A549 (cell line): ENCODE measurements around the gene SNCAIP. TPM values are rescaled to one million over a fixed set of nuclear protein-coding genes. Genes with fewer than 3 reads are reported as not detected.

ENCODE experiments used
- ATAC-seq, 2 experiments: fragments of 200-7000 bp in 1 of 2; fragments of >200 bp in 1 of 2; cut with Nextera tagmentation in 1 of 2; cut with Tn5 transposase in 1 of 2; 3 replicates each; pipeline versions ENCODE4 v1.8.0 to v1.9.1; 2018 to 2020; ENCODE audit warnings: mild to moderate bottlenecking in 1 of 2, moderate library complexity in 1 of 2
- CTCF ChIA-PET: fragments of 300-600 bp; sonication (Branson Sonifier 250); formaldehyde crosslinking; extraction: SDS; loops from one replicate; lab custom pipeline; 2021; ENCODE audit warnings: antibody characterized with exemption, inconsistent platforms; lab: Yijun Ruan, JAX
- POLR2A ChIA-PET: fragments of 350-600 bp; formaldehyde crosslinking; extraction: SDS; loops from one replicate; lab custom pipeline; 2021; ENCODE audit warnings: antibody characterized with exemption, inconsistent platforms; lab: Yijun Ruan, JAX
- DNase-seq, 2 experiments: peaks; one replicate each; pipeline versions ENCODE4 v3.0.0 to v3.0.0-alpha.2; 2011 to 2016; ENCODE audit warnings: low read depth in 1 of 2, low spot score in 1 of 2
- FAIRE-seq: peaks from 2 replicates; lab custom pipeline; 2011; peaks lifted over from hg19 to GRCh38; lab: Jason Lieb, UNC
- H3K27ac ChIP-seq, 2 experiments: fragments of >200 bp; sonication (Bioruptor Twin); formaldehyde crosslinking; 3 replicates each; pipeline ENCODE4 v1.5.1; 2016 to 2017
- H3K4me1 ChIP-seq: fragments of >200 bp; sonication (Bioruptor Twin); formaldehyde crosslinking; 3 replicates; pipeline ENCODE4 v1.6.1; 2016
- H3K4me2 ChIP-seq: fragments of >200 bp; sonication (Bioruptor Twin); formaldehyde crosslinking; 3 replicates; pipeline ENCODE4 v1.6.1; 2016
- H3K4me3 ChIP-seq: fragments of >200 bp; sonication (Bioruptor Twin); formaldehyde crosslinking; 3 replicates; pipeline ENCODE4 v1.5.1; 2016
- H3K9me3 ChIP-seq: fragments of >200 bp; sonication (Bioruptor Twin); formaldehyde crosslinking; 3 replicates; pipeline ENCODE4 v1.6.1; 2016
- BCL3 ChIP-seq: fragments of >200 bp; sonication (Bioruptor Twin); formaldehyde crosslinking; IDR thresholded peaks from 3 replicates; pipeline ENCODE4 v1.6.1; 2016
- BHLHE40 ChIP-seq: IDR thresholded peaks from 2 replicates; pipeline ENCODE4 v1.6.1; 2012; ENCODE audit warnings: low read depth, low read length, inconsistent platforms
- CBX8 ChIP-seq: fragments of 200-600 bp; sonication (generic); IDR thresholded peaks from 2 replicates; pipeline ENCODE4 v1.6.1; 2016
- CHD4 ChIP-seq: fragments of 200-600 bp; sonication (generic); IDR thresholded peaks from 2 replicates; pipeline ENCODE4 v1.6.1; 2016; ENCODE audit warnings: antibody characterized with exemption, mild to moderate bottlenecking, borderline replicate concordance
- ELK1 ChIP-seq: fragments of 150-350 bp; IDR thresholded peaks from 2 replicates; pipeline ENCODE4 v1.6.1; 2014; ENCODE audit warnings: low read depth, mild to moderate bottlenecking, low read length
- FOSL2 ChIP-seq, 2 experiments: fragments of 450-650 bp in 1 of 2; fragments of >200 bp in 1 of 2; sonication (Bioruptor Twin) in 1 of 2; formaldehyde crosslinking; IDR thresholded peaks; 2 replicates each; pipeline versions ENCODE4 v1.5.0 to v1.6.1; 2016 to 2020; ENCODE audit warnings: mild to moderate bottlenecking in 1 of 2, moderate library complexity in 1 of 2
- HDAC2 ChIP-seq: fragments of 200-600 bp; sonication (generic); IDR thresholded peaks from 2 replicates; pipeline ENCODE4 v1.6.1; 2016
- HOXA7 ChIP-seq: fragments of 250-450 bp; sonication (Bioruptor Pico); IDR thresholded peaks from 2 replicates; pipeline ENCODE4 v1.5.0; 2020; ENCODE audit warnings: mild to moderate bottlenecking, moderate library complexity
- HOXB13 ChIP-seq: fragments of 250-450 bp; sonication (Bioruptor Pico); IDR thresholded peaks from 2 replicates; pipeline ENCODE4 v1.5.0; 2020; ENCODE audit warnings: low read depth, mild to moderate bottlenecking, moderate library complexity
- JUNB ChIP-seq: fragments of >200 bp; sonication (Bioruptor Twin); formaldehyde crosslinking; IDR thresholded peaks from 2 replicates; pipeline ENCODE4 v1.6.1; 2016
- KDM1A ChIP-seq: fragments of 200-600 bp; sonication (generic); IDR thresholded peaks from 2 replicates; pipeline ENCODE4 v1.6.1; 2016; ENCODE audit warnings: low read depth, mild to moderate bottlenecking
- MAFK ChIP-seq: fragments of 450-650 bp; IDR thresholded peaks from 2 replicates; pipeline ENCODE4 v1.6.1; 2014; ENCODE audit not compliant: partially characterized antibody
- MAX ChIP-seq: IDR thresholded peaks from 2 replicates; pipeline ENCODE4 v1.6.1; 2012
- NPAS2 ChIP-seq: fragments of 250-450 bp; sonication (Bioruptor Pico); IDR thresholded peaks from 2 replicates; pipeline ENCODE4 v1.8.0; 2022; ENCODE audit warnings: mild to moderate bottlenecking, moderate library complexity, borderline replicate concordance
- POLR2AphosphoS2 ChIP-seq: conservative IDR thresholded peaks from 2 replicates; pipeline ENCODE4 v1.6.1; 2012; ENCODE audit warnings: low read length, improper control_type of control experiment, inconsistent platforms
- REST ChIP-seq: fragments of 200-600 bp; sonication (generic); IDR thresholded peaks from 2 replicates; pipeline ENCODE4 v1.6.1; 2016; ENCODE audit warnings: antibody characterized with exemption, mild to moderate bottlenecking, moderate library complexity
- RNF2 ChIP-seq: fragments of 200-600 bp; sonication (generic); IDR thresholded peaks from 2 replicates; pipeline ENCODE4 v1.6.1; 2016; ENCODE audit warnings: low read depth, mild to moderate bottlenecking, antibody characterized with exemption, moderate library complexity, borderline replicate concordance
- SMC3 ChIP-seq: fragments of >200 bp; sonication (Bioruptor Twin); formaldehyde crosslinking; IDR thresholded peaks from 3 replicates; pipeline ENCODE4 v1.6.1; 2018; ENCODE audit warnings: inconsistent platforms
- TFCP2L1 ChIP-seq: fragments of 250-450 bp; sonication (Bioruptor Pico); IDR thresholded peaks from 2 replicates; pipeline ENCODE4 v1.5.0; 2021; ENCODE audit warnings: mild to moderate bottlenecking
- TP53 ChIP-seq: fragments of 250-450 bp; sonication (Bioruptor Pico); IDR thresholded peaks from 2 replicates; pipeline ENCODE4 v1.5.0; 2021; ENCODE audit warnings: mild to moderate bottlenecking, moderate library complexity
- ZNF302 ChIP-seq: fragments of 250-450 bp; sonication (Bioruptor Pico); IDR thresholded peaks from 2 replicates; pipeline ENCODE4 v1.9.0; 2021; ENCODE audit warnings: inconsistent platforms, mild to moderate bottlenecking, moderate library complexity
- ZSCAN20 ChIP-seq: fragments of 250-450 bp; sonication (Bioruptor Pico); IDR thresholded peaks from 2 replicates; pipeline ENCODE4 v1.8.0; 2022; ENCODE audit warnings: mild to moderate bottlenecking, moderate library complexity
- WGBS: methylation state at CpG from one replicate; pipeline ENCODE4 v1.1.6; 2017; ENCODE audit errors: missing lambda C conversion rate; 5-methylcytosine and 5-hydroxymethylcytosine counted together
- polyA plus RNA-seq, 4 experiments: library from polyadenylated mRNA; depleted of rRNA in 3 of 4; stranded (reverse); fragments of >200 nt; fragmentation: RNase III in 1 of 4; extraction: RNeasy Plus Mini Kit Qiagen cat#74134 plus additional on column Dnase treatment in 1 of 4; gene quantifications; 2 replicates in 3 of 4; 3 replicates in 1 of 4; pipeline ENCODE4 v1.2.3, GENCODE V29; 2011 to 2017

The SNCAIP gene
- polyA plus RNA-seq, 2 of the 4 experiments (the other 2 are of a cell fraction), result 0.03 to 0.04 TPM

GRCh38 chr5:122436615-122437014 lies 124.6 kb downstream of the SNCAIP start:
- DNase-seq (no peak), ATAC-seq (no peak), FAIRE-seq (peak; percentile 43)
- H3K27ac ChIP-seq, result no peak overlapping the region
- H3K4me2 ChIP-seq, result no peak overlapping the region
- CTCF ChIA-PET, result no interaction called here
- H3K4me3 ChIP-seq, result no peak overlapping the region
- H3K4me1 ChIP-seq, result no peaks in the 10 kb centered on the region
- POLR2A ChIA-PET, result no interaction called here
- TF ChIP-seq HOXB13 (no peak), HDAC2 (no peak), BCL3 (no peak), KDM1A (no peak), ZSCAN20 (no peak), TP53 (CRISPR knock-in tag) (no peak), TFCP2L1 (CRISPR knock-in tag) (no peak), MAFK (no peak), ZNF302 (no peak), SMC3 (no peak), HOXA7 (CRISPR knock-in tag) (no peak)
- no peaks in the 10 kb centered on the region for H3K9me3 ChIP-seq

- no peak overlapping the region for H3K4me2 ChIP-seq
- ChIA-PET CTCF (no interaction called here), POLR2A (no interaction called here)
- DNase-seq (no peak), FAIRE-seq (no peak), ATAC-seq (no peak)
- WGBS, result 31% methylated on average over 1 of the region's 1 CpG
- H3K27ac ChIP-seq, result no peak overlapping the region
- H3K4me3 ChIP-seq, result no peak overlapping the region
- no peaks in the 10 kb centered on the region for H3K9me3 ChIP-seq
- H3K4me1 ChIP-seq, result no peaks in the 10 kb centered on the region
- TF ChIP-seq REST, result no peak
- TF ChIP-seq POLR2AphosphoS2, result no peak
- no peak for TF ChIP-seq RNF2
- no peak for TF ChIP-seq CHD4
- no peak for TF ChIP-seq CBX8
- TF ChIP-seq NPAS2 (CRISPR knock-in tag), result no peak
- TF ChIP-seq ELK1, result no peak
- no peak for TF ChIP-seq BHLHE40
- no peak for TF ChIP-seq HOXB13
- TF ChIP-seq ZSCAN20, result no peak
- no peak for TF ChIP-seq FOSL2 (IDR thresholded peaks at IDR 0.05)
- TF ChIP-seq FOSL2 (CRISPR knock-in tag; IDR thresholded peaks at IDR 0.05), result no peak
- no peak for TF ChIP-seq JUNB
- no peak for TF ChIP-seq MAX
These were observed 127.6 kb downstream of the SNCAIP start for GRCh38 chr5:122439645-122440044.
